Posterior cingulate gyrus (tissue), 11 donors: ENCODE data around the gene KCNJ5.
A peak's percentile ranks its signal among the peaks of the same experiment; 100 is the strongest.

ENCODE experiments used
- DNase-seq, 10 donors: peaks; one replicate each; pipeline versions ENCODE4 v3.0.0 to v3.0.0-alpha.2; 2020 to 2021; ENCODE audit warnings: mixed read lengths in 3 of 10
- intact Hi-C: fragments of 100-400 bp; cut with DNase I; formaldehyde crosslinking; loops from one replicate; pipeline ENCODE4 v1.15.1; 2023

Gene KCNJ5

DNA sequence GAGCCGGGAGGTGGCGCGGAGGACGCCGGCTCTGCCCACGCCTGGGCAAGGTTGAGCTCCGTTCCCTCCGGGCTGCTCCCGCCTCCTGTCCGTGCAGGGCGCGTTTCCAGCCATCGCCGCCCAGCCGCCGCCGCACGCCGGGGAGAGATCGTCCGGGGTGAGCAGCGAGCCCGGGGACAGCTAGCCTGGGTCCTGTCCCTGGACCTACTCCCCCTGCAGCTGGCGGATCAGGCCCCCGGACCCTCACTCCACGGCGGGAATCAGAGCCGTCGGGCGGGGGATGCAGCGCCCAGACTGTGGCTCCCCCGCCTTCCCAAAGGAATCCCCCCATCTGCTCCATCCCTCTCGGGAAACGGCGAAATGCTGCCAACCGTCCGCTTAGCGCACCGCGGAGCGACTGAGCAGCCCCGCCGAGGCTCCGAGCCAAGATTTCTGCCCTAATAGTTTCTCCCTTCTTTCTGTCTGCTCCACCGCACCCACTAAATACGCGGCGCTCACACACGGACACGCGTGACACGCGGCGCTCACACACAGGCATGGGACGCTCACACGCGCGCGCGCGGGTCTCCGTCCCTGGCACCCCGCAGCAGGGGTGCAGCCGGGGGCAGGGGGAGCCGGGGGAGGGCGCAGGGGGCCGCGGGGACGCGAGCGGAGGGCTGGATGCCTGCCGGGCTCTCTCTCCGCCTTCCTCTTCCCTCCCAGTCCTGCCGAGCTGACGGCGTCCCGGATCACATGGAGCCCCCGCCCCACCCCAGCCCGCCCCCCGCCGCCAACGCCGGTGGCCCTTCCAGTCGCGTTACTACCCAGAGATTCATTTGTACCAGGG is at the start of gene KCNJ5:
Gene KCNJ5 (plus strand): TSS at position 814 of the 826 bp plus-strand sequence. CDS start 19,918 bp downstream, outside the sequence.
- peak in 2 of 10 donors; percentile 37 to 39 for DNase-seq
- intact Hi-C loops, result no loop called here

DNA sequence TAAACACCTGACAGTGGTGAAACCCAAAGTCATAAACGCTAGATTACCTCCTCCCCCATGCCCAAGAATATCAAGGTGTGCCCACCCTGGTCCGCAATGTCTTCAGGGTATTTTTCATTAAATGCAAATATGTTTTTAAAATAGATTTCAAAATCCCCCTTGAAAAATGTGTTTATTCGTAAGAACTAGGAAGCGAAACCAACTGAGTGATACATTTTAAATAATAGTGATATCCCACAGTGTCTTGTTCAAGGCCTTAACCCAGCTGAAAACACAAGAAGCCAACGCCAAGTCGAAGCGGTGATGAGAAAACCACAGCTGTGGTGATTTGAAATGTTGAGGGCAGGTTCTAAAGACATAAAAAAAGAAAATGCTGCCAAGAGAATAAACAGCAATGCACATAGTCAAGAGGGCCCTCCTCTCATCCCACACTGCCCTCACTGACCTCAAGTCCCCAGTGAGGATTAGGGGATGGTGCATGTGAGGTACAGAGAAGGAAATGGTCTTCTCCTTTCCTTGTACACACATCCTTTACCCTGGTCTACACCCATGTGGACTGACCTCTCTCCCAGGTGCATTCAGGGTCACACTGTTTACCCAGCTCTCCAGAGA is 49.6 kb upstream of the KCNJ5 start:
- intact Hi-C loops, result no loop called here
- no peak for DNase-seq

- no peak for DNase-seq
- intact Hi-C loops, result no loop called here
Observed at GRCh38 chr11:128843198-128843785, 47.9 kb upstream of the KCNJ5 start.

DNA sequence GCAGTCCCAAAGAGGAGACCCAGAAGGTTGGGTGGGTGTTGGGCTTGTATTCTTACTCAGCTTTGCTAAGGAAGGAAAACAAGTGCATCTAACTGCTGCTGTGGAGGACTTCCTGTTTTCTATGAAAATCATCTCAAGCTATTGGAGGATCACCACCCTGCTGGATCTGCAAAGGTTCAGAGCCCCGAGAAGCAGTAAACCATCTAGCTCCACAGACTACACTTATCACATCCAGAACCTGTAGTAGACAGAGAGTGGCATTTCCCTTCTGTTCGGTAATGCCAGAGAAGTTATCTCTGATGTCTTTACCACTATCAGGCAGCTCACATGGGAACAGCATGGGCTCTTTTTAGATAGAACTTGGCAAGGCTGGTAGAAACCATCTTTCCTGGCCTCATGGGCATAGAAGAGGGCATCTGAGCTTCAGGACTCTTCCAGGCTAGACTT is 45.8 kb upstream of the KCNJ5 start:
- intact Hi-C loops, result no loop called here
- DNase-seq, result no peak

DNA sequence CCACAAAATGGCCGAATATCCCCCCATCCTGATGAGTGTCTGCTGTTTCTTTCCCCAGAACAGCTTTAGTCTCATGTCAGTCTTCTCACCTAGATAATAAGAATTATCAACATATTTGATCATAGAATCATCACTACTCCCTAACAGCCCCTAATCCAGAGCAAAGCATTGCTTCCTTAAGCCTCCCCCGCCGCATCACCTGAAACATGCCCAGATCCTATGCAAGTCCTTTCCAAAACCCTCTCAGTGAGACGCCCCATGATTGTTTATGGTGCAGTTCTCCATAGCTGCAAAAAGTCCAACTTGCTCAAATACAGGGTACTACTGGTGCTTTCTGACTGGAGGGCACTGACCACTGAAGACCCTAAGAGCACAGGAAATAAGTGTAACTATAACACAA is 44.2 kb upstream of the KCNJ5 start:
- intact Hi-C loops, result no loop called here
- no peak for DNase-seq

DNA sequence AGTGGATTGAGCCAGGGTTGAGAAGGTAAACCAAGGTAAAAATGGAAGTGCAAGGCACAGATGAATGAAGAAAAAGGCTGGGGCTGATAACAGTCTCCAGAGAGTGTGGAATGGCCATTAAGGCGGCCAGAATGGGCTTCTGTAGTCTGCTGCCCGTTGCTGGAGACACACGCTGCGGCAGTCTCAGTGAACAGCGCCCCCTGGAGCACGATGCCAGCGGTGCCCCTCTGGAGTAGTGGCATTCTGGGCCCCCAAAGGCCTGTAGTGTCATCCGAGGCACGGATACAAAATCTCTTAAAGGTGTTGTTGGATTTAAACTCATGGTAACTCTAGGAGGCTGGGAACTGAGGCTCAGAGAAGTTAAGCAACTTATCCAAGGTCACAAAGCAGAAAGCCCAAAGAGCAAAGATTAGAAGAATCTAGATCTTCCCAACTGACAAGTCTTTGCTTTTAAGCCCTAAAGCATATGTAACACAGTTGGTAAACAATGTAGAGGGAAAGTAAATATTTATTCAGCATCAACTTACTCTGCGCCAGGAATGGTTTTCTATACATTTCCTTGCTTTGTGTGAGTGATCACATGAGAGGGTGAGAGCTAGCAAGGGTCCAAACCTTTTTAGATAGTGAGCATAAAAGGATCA is 42.2 kb upstream of the KCNJ5 start:
- peak in 1 of 10 donors; percentile 24 for DNase-seq
- intact Hi-C loops, result no loop called here

GRCh38 chr11:128852327-128853023 is 38.7 kb upstream of the KCNJ5 start:
- DNase-seq, result no peak
- intact Hi-C loops, result no loop called here

GRCh38 chr11:128853559-128853958 is 37.6 kb upstream of the KCNJ5 start:
- intact Hi-C loops, result no loop called here
- DNase-seq, result no peak

- no peak for DNase-seq
- intact Hi-C loops, result no loop called here
Observed at GRCh38 chr11:128854841-128855240, 36.3 kb upstream of the KCNJ5 start.

DNA sequence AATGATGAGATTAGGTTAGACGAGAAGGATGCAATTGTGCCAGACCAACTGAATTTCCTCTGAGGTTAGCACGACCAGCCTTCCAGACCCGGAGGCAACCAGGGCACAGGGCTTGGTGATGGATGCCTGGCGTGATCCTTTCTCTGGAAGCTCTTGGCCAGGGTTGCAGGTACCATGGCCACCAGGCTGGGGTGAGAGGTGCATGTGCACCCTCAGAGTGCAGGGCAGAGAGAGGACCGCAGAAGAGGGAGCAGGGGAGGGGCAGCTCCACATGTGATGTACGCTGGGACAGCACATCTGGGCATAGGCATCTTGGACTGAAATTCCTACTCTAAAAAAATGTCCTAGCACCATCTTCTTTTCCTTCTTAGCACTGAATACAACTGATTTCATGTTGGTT is 34.9 kb upstream of the KCNJ5 start:
- intact Hi-C loops, result no loop called here
- no peak for DNase-seq

GRCh38 chr11:128857341-128857740 is 33.8 kb upstream of the KCNJ5 start:
- intact Hi-C loops, result no loop called here
- DNase-seq, result no peak

GRCh38 chr11:128859563-128860441 is 31.4 kb upstream of the KCNJ5 start:
- intact Hi-C loops, result loop anchor here (1.0 kb wide), 1 partner anchor 688 kb away; no protein-coding TSS in a partner anchor
- DNase-seq, result peak in 6 of 10 donors; percentile 23 to 89 (median 46)

DNA sequence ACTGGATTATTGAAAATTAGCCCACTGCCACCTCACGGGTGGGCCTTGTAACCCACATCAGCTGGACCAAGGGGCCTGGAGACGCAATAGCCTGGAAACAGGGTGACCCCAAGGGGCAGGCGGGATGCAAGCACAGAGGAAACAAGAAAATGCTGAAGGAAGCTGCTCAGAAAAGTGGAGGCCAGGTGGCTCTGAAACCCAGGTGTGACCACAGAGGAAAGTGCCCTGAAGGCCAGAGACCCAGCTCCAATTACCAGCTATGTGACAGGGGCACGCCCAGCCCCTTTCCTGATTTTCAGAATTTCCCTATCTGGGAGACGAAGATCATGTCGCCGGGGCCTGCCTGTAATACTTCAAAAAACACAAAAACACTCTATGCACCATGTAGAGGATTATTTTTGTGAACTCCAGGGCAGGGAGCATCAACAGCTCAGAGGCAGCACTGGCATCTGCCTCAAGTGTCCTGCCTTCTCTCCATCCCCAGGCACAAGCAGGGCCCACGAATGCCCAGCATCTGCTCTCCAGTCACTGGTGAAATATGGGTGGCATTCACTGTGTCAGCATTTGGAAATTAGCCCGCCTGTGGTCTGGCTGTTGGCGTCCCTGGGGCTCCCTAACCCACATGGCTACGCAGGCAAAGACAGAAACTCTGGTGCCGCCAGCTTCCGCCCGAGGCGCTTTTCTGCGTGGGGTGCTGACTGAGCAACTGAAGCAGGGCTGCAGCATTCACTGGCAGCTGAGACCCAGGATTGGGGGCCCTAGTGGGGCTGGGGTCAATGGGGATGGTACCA is 30.4 kb upstream of the KCNJ5 start:
- no peak for DNase-seq
- intact Hi-C loops, result loop anchor here (1.0 kb wide), 1 partner anchor 688 kb away; no protein-coding TSS in a partner anchor

- intact Hi-C loops, result no loop called here
- no peak for DNase-seq
Observed at GRCh38 chr11:128862406-128862805, 28.8 kb upstream of the KCNJ5 start.

GRCh38 chr11:128862908-128863660 is 28.1 kb upstream of the KCNJ5 start:
- DNase-seq, result no peak
- intact Hi-C loops, result no loop called here

GRCh38 chr11:128865490-128865889 is 25.7 kb upstream of the KCNJ5 start:
- intact Hi-C loops, result no loop called here
- no peak for DNase-seq

DNA sequence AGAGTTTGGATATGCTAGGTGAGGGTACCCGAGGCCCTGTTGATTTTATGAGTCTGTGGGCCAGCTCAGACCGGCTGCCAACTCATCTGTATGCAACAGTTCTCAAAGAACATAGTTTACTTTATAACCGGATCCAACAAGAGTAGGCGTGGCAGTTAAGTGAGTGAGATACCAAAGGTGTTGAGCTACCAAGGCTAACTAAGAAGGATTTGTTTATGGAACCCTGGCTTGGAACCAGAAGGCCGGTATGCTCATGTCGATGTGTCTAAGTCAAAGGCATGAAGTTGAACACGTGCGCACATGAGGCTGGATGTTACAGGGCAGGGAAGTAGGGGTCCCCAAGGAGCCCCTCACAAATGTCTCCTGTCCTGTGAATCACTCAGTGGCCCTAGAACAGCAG is 23.9 kb upstream of the KCNJ5 start, which contains the start of gene KCNJ1:
Gene KCNJ1 (minus strand): TSS at position 20 of the 400 bp plus-strand sequence. CDS start 27,053 bp downstream, outside the sequence.
- intact Hi-C loops, result no loop called here
- DNase-seq, result no peak
